Effector memory CD4-positive, alpha-beta T cell (primary cell): ENCODE results near the gene PLCH1.

ENCODE experiments used
- DNase-seq, 3 donors: peaks; one replicate each; pipeline ENCODE4 v3.0.0-alpha.2; 2020
- H3K27ac ChIP-seq: 2 replicates; pipeline ENCODE4 v1.7.0; 2013; ENCODE audit warnings: mild to moderate bottlenecking, low read length, moderate library complexity; ENCODE audit not compliant: insufficient read depth, poor library complexity, severe bottlenecking
- H3K27me3 ChIP-seq: replicated peaks from 2 replicates; pipeline ENCODE4 v1.7.0; 2013; ENCODE audit warnings: mild to moderate bottlenecking, low read length; ENCODE audit not compliant: insufficient read depth, control insufficient read depth, poor library complexity, severe bottlenecking
- H3K36me3 ChIP-seq: 2 replicates; pipeline ENCODE4 v1.7.0; 2013; ENCODE audit warnings: mild to moderate bottlenecking, low read length, moderate library complexity; ENCODE audit not compliant: control insufficient read depth, insufficient read depth
- H3K4me1 ChIP-seq: 2 replicates; pipeline ENCODE4 v1.7.0; 2013; ENCODE audit warnings: low read length, mild to moderate bottlenecking; ENCODE audit not compliant: control insufficient read depth, insufficient read depth, poor library complexity, severe bottlenecking
- H3K4me3 ChIP-seq: 2 replicates; pipeline ENCODE4 v1.7.0; 2013; ENCODE audit warnings: low read length, low read depth, mild to moderate bottlenecking; ENCODE audit not compliant: insufficient read depth, poor library complexity, severe bottlenecking
- H3K9me3 ChIP-seq: 2 replicates; pipeline ENCODE4 v1.7.0; 2013; ENCODE audit warnings: mild to moderate bottlenecking, low read length, moderate library complexity; ENCODE audit not compliant: control insufficient read depth

The PLCH1 gene

GRCh38 chr3:155560594-155560993 is 184.3 kb downstream of the PLCH1 start:
- no peak for DNase-seq
- H3K9me3 ChIP-seq, result no peaks in the 10 kb centered on the region
- H3K36me3 ChIP-seq, result no peaks in the 10 kb centered on the region
- no peak overlapping the region for H3K4me3 ChIP-seq
- H3K27me3 ChIP-seq, result no peaks in the 10 kb centered on the region
- no peaks in the 10 kb centered on the region for H3K4me1 ChIP-seq
- no peak overlapping the region for H3K27ac ChIP-seq

DNA sequence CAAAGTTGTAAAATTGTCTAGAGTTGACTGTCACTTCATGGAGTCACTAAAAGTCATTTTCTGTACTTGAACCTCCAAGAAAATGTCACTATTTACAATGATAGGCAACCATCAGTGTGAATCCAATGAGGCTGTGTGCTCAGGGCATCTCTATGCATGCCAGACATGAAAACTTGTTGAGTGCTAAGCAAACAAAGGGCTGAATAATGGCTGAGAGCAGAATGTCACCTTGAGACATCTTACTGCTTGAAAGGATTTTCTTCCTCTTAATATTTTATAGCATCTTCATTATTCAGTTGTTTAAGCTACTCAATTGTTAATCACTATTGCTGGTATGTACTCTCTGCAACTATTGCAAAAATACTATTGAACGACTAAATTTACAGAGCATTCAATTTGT is 184.7 kb downstream of the PLCH1 start:
- no peaks in the 10 kb centered on the region for H3K27me3 ChIP-seq

GRCh38 chr3:155556531-155556930 is 188.3 kb downstream of the PLCH1 start:
- Histone ChIP-seq H3K27ac (no peak overlapping the region), H3K36me3 (no peaks in the 10 kb centered on the region), H3K4me1 (no peaks in the 10 kb centered on the region), H3K4me3 (no peak overlapping the region), H3K27me3 (no peaks in the 10 kb centered on the region), H3K9me3 (no peaks in the 10 kb centered on the region)
- no peak for DNase-seq

More for the DNA sequence above, 184.7 kb downstream of the PLCH1 start:
- Histone ChIP-seq H3K27ac (no peak overlapping the region), H3K4me3 (no peak overlapping the region), H3K9me3 (no peaks in the 10 kb centered on the region), H3K4me1 (no peaks in the 10 kb centered on the region), H3K36me3 (no peaks in the 10 kb centered on the region)
- DNase-seq, result no peak

DNA sequence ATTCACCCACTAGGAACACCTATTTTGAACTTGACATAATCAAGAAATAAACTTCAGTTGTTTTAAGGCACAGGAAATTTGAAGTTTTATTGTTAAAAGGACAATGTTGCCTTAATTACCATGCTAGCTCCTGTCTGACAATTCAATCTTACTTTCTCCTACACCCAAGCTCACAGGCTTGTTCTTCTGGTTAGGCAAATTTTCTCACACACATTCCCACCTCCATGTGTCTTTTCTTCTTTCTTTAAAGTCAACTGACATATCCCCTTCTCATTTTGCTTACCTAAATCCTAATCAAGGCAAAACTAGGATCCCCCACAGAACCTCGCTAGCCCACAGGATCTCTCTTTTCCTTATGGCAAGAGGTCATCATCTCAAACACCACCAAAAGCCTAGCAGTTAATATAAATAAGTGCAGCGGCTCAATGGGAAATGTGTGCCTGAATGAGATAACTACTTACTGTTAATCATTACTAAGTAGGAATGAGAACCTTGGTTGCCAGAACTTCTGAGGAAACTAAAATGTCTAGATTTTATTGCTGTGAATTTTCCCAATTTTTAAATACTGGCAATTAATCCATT is 189.3 kb downstream of the PLCH1 start:
- no peaks in the 10 kb centered on the region for H3K27me3 ChIP-seq
- H3K27ac ChIP-seq, result no peak overlapping the region
- H3K36me3 ChIP-seq, result no peaks in the 10 kb centered on the region
- no peak overlapping the region for H3K4me3 ChIP-seq
- no peaks in the 10 kb centered on the region for H3K9me3 ChIP-seq
- DNase-seq, result no peak
- H3K4me1 ChIP-seq, result no peaks in the 10 kb centered on the region

GRCh38 chr3:155554777-155555451 is 190.0 kb downstream of the PLCH1 start:
- DNase-seq, result no peak

GRCh38 chr3:155553780-155554179 is 191.1 kb downstream of the PLCH1 start:
- H3K4me1 ChIP-seq, result no peaks in the 10 kb centered on the region
- no peak overlapping the region for H3K4me3 ChIP-seq
- H3K36me3 ChIP-seq, result no peaks in the 10 kb centered on the region
- DNase-seq, result no peak
- no peak overlapping the region for H3K27ac ChIP-seq
- no peaks in the 10 kb centered on the region for H3K27me3 ChIP-seq
- H3K9me3 ChIP-seq, result no peaks in the 10 kb centered on the region

More at GRCh38 chr3:155554777-155555451, 190.0 kb downstream of the PLCH1 start:
- no peak overlapping the region for H3K4me3 ChIP-seq
- no peaks in the 10 kb centered on the region for H3K4me1 ChIP-seq
- no peaks in the 10 kb centered on the region for H3K36me3 ChIP-seq
- no peaks in the 10 kb centered on the region for H3K9me3 ChIP-seq
- no peaks in the 10 kb centered on the region for H3K27me3 ChIP-seq
- no peak overlapping the region for H3K27ac ChIP-seq

DNA sequence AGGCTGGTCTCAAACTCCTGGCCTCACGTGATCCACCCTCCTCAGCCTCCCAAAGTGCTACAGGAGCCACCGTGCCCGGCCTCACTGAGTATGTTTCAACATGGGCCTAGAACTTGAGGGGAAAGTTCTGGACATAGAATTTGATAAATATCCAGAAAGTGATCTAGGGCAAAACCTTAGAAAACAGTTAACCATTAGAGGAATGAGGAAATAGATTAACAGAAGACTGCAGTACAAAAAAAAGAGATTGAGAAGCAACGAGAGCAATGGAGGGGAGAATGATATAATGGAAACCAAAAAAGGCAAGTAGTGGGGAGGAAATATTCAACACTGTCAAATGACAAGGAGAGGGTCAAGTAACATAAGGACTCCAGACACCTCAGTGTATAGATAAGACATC is 191.5 kb downstream of the PLCH1 start:
- no peaks in the 10 kb centered on the region for H3K9me3 ChIP-seq
- no peaks in the 10 kb centered on the region for H3K4me1 ChIP-seq
- no peaks in the 10 kb centered on the region for H3K36me3 ChIP-seq
- H3K27me3 ChIP-seq, result no peaks in the 10 kb centered on the region
- no peak for DNase-seq
- no peak overlapping the region for H3K4me3 ChIP-seq
- no peak overlapping the region for H3K27ac ChIP-seq

DNA sequence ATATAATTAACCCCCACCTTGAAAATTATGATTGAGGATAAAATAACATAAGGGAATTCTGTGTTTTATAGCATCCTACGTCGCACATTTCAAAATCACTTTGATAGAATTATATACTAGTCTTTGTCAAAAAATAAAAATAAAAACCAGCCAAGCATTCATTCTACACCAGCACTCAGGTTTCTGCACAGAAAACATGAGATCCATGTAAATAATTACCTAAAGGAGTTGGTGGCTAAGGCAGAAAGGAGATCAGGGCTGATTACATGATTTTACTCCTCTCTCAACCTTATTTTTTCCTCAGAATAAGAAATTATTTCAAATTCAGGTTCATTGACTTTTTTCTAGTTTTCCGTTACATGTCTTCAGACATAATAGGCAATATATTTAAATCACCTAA is 194.5 kb downstream of the PLCH1 start:
- H3K4me3 ChIP-seq, result no peak overlapping the region

DNA sequence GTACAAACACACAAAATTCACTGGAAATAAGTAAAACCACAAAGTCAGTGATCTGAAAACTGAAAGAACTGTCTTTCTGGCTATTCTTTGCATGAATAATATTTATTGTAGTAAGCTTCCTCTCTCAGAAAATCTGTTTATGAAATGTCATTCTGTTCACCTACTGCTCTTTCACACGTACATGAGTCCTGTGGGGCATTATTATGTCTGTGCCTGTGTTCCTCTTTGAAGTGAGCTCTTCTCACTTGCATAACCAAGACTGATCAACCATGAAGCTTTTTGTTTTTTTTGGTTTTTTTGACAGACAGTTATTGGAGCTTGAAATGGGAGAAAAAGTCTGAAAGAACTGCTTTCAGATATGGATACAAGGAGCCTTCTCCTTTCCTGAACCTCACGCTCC is 195.8 kb downstream of the PLCH1 start:
- DNase-seq, result no peak
- no peak overlapping the region for H3K27ac ChIP-seq

More for the DNA sequence above, 194.5 kb downstream of the PLCH1 start:
- H3K27ac ChIP-seq, result no peak overlapping the region
- no peak for DNase-seq
- H3K4me1 ChIP-seq, result no peaks in the 10 kb centered on the region
- H3K27me3 ChIP-seq, result no peaks in the 10 kb centered on the region
- H3K36me3 ChIP-seq, result no peaks in the 10 kb centered on the region
- no peaks in the 10 kb centered on the region for H3K9me3 ChIP-seq

DNA sequence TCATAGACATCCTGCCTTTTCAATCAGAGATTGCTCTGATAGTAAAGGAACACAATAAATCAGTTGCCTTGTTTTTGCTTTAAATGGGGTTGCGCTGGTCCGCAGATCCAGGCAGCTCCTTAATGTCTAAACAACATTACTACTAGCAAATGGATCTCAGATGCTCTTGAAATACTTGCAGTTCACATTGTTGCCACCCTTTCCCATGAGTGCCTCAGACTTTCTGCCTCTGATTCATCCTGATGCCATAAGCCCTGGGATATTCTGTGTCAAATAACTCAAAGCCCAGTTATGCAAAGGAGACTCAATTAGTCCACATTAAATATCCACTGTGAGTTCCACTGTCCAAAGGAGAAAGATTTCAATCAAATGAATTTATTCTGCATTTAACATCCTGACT is 196.7 kb downstream of the PLCH1 start:
- Histone ChIP-seq H3K36me3 (no peaks in the 10 kb centered on the region), H3K27ac (no peak overlapping the region), H3K4me3 (no peak overlapping the region), H3K27me3 (no peaks in the 10 kb centered on the region), H3K4me1 (no peaks in the 10 kb centered on the region), H3K9me3 (no peaks in the 10 kb centered on the region)
- DNase-seq, result no peak

More for the DNA sequence above, 195.8 kb downstream of the PLCH1 start:
- H3K4me1 ChIP-seq, result no peaks in the 10 kb centered on the region
- H3K4me3 ChIP-seq, result no peak overlapping the region
- no peaks in the 10 kb centered on the region for H3K9me3 ChIP-seq
- no peaks in the 10 kb centered on the region for H3K27me3 ChIP-seq
- no peaks in the 10 kb centered on the region for H3K36me3 ChIP-seq
